GM03348 (cell line): Measurements from ENCODE around the gene ADIPOR2.

Experiments
- DNase-seq: peaks from one replicate; pipeline ENCODE4 v3.0.0; 2012; ENCODE audit warnings: low spot score

ADIPOR2 gene

DNA sequence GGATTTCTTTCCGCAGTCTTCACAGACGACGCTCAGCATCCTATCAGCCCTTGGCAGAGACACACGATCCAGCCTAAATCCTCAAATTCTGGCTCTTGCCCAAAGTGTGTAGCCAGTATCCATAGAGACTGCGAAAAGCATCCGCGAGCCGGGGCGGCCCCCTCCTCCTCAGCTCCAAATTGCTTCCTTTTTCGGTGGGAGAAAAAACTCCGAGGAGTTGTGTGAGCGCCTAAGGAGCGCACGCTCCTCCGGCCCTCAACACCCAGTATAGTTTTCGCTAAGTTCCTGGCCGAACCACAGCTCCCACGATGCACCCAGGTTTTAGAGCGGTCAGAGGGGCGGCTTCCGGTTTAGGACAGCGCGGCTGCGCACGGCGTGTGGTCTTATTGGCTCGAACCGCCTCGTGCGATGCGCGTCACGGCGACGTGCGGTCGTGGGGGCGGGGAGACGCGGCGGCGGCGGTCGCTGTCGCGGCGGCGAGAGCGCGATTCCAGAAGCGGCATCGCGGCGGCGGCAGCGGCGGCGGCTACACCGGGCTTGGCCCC lies at the start of gene ADIPOR2:
ADIPOR2 (plus strand) TSS at position 493 of the 545 bp plus-strand sequence. CDS start 63,274 bp downstream, outside the sequence.
- DNase-seq, result peak; percentile 98

DNA sequence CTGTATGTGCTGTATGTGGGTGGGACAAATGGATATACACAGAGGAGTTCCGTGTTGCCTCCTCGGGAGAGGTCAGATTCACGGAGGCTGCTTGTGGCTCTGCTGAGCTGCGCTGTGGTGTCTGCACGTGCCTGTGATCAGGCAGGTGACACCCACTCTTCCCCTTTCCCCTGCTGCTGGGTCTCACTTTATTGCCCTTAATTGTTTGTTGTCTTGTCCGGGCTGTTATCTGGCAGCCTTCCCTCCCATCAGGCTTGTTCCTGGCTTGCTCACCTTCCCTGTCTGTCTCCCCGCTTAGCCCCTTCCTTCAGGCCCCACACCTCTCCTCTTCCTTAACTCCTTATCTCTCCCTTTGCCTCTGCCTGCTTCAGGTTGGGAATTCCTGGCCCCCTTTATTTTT lies 48.4 kb upstream of the ADIPOR2 start:
- DNase-seq, result no peak

- no peak for DNase-seq
Measured at GRCh38 chr12:1643043-1643442, 47.8 kb upstream of the ADIPOR2 start.

GRCh38 chr12:1643905-1644533 lies 46.9 kb upstream of the ADIPOR2 start:
- no peak for DNase-seq

- DNase-seq, result peak; percentile 83
Measured at GRCh38 chr12:1644534-1645438, 46.1 kb upstream of the ADIPOR2 start.

DNA sequence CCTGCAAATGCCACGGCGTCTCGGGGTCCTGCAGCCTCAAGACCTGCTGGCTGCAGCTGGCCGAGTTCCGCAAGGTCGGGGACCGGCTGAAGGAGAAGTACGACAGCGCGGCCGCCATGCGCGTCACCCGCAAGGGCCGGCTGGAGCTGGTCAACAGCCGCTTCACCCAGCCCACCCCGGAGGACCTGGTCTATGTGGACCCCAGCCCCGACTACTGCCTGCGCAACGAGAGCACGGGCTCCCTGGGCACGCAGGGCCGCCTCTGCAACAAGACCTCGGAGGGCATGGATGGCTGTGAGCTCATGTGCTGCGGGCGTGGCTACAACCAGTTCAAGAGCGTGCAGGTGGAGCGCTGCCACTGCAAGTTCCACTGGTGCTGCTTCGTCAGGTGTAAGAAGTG lies 45.1 kb upstream of the ADIPOR2 start:
- no peak for DNase-seq

DNA sequence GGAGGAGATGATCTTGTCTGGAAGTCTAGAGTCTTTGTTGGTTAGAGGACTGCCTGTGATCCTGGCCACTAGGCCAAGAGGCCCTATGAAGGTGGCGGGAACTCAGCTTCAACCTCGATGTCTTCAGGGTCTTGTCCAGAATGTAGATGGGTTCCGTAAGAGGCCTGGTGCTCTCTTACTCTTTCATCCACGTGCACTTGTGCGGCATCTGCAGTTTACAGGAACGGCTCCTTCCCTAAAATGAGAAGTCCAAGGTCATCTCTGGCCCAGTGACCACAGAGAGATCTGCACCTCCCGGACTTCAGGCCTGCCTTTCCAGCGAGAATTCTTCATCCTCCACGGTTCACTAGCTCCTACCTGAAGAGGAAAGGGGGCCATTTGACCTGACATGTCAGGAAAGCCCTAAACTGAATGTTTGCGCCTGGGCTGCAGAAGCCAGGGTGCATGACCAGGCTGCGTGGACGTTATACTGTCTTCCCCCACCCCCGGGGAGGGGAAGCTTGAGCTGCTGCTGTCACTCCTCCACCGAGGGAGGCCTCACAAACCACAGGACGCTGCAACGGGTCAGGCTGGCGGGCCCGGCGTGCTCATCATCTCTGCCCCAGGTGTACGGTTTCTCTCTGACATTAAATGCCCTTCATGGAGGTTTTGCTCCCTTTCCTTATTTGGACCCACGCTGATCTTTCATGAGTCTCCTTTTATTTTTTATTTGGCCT lies 44.1 kb upstream of the ADIPOR2 start:
- DNase-seq, result no peak

DNA sequence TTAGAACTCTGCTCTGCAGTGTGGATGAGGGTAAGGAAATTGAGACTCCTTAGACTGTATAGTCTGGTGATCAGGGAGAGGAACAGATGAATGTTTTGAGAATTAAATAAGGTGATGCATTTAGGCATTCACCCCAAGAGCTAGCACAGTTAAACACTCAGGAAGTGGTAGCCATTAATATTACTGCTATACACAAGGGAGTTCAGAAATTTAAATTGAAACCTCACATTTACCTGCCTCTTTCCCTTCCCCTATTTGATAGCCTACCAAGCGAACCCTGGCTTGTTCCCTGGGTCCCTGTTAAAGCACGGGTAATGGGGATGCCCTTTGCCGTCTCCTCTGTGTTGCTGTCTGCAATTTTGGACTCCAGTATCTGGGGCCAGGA lies 43.6 kb upstream of the ADIPOR2 start:
- DNase-seq, result no peak

DNA sequence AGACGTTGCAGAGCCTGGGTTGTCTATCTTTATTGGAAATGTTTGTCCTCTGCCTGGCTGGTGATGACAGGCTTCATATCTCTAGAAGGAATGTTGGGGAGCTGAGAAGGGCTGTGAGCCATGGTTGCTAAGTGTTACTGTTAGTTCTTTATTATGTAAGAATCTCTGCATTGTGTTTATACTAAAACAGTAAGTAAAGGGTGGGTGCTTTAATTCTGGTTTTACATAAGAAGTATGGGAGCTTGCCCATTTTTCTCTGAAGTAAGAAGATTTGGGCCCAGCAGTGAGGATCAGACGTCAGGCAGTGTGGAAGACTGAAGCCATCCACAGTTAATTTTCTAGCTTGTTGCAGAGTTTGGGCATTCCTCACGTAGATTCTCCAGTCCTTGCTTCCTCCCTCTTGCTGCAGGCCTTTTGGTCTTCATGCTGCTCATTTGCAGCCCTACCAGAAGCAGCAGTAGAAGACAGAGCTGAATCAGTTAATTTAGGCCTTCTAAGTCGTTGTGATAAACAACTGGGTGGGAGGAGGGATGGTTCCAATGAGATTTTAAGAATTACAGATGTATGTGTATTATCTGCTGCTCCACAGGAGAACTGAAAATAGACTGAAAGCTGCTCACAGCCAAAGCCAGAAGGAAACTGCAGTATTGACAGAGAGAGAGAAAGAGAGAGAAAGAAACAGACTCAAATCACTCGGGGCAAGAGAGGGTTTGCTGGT lies 40.5 kb upstream of the ADIPOR2 start:
- DNase-seq, result peak; percentile 44

DNA sequence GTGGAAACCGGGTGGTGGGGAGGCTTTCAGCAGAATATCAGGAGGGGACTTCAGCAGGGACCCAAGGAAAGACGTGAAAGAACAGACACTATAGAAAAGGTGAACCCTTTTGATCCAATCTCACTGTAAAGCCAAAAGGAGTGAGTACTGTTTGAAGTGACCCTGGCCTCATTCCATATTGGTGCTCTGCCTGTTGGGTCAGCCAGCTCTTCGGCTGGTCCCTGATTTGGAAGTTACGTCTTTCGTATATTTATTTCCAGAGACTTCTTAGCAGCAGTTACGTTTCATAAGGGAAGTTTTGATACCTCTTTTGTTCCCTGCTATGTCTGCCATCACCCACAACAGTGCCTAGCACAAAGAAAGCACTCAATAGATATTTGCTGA lies 39.9 kb upstream of the ADIPOR2 start:
- no peak for DNase-seq

GRCh38 chr12:1651946-1652345 lies 38.9 kb upstream of the ADIPOR2 start:
- no peak for DNase-seq

GRCh38 chr12:1655225-1655788 lies 35.6 kb upstream of the ADIPOR2 start:
- no peak for DNase-seq

DNA sequence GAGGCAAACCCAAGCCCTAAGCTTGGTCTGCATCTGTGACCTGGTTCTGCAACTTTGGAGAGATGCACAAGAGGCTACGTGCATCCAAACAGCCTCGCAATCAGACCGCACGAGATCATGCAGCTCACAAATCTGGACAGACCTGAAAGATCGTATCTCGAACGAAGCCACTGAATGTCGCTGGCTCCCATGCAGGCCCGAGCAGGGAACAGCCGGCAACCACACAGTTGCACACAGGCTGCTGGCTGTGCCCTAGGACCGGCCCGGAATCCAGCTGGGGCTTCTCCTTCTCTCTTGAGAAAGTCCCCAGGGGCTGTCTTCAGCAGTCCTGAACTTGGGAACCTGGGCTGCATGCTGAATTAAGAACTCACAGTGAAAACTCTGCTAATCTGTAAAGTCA lies 34.0 kb upstream of the ADIPOR2 start:
- DNase-seq, result no peak

GRCh38 chr12:1657688-1658087 lies 33.2 kb upstream of the ADIPOR2 start:
- DNase-seq, result no peak

DNA sequence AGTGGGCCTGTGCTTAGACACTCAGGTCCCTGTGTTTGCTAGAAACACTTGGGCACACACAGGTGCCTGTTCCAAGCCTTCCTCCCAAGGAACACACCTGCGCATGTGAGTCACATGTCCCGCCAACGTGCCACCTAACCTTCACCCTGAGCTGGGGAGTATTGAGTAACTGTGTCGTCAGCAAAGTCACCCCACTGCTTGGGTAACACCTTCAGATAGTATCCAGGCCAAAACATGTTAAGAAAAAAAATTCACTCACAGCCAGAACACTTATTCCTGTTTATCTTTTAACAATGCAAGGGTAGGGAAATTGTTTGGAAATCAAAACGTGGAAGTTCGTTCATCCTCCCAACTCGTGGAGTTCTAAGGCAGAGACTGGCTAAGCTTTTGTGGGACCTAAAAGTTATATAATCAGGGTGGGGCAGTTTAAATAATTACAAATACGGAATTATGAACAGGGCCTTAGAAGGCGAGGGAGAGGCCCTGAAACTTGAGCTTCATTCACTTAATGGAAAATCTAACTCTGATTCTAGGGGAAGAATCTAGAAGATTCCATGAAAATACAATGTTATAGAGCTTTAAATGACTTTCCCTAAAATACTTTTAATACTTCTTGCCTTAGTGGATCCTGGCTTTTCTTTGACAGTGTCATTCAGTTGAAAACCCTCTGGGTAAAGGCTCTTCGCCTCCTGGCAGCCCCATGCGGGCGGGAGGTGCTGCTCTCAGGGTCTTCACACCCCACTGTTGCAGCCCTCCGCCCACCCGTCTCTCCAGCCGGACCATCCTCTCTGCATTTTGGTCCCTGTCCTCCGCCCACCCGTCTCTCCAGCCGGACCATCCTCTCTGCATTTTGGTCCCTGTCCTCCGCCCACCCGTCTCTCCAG lies 30.3 kb upstream of the ADIPOR2 start:
- no peak for DNase-seq

- peak; percentile 96 for DNase-seq
Measured at GRCh38 chr12:1661553-1662335, 29.1 kb upstream of the ADIPOR2 start.

- DNase-seq, result peak; percentile 22
Measured at GRCh38 chr12:1662761-1663439, 28.0 kb upstream of the ADIPOR2 start.

DNA sequence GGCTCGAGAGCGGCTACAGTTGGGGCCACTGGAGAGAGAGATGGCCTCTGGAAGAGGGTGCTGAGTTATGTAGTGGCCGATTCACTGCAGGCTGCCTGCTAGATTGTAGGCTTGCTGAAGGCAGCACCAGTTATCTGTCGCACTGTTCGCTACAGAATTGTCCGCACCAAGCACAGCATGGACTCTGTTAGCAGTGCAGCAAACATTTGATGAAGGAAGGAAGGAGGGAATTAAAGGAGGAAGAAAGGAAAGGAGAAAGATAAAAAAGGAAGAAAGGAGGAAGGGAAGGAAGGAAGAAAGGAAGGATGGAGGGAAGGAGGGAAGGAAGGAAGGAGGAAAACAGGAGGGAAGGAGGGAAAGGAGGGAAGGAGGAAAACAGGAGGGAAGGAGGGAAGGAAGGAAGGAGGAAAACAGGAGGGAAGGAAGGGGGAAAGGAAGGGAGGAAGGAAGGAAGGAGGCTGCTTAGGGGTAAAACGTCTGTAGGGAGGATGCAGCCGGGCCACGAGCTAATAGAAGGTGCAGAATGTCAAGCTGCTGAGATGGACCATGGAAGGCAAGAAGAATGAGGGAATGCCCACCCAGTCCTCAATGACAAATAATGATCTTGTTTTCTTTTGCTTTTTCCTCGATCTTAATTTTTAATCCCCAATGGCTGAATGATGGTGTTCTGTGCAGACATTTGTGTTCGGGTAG lies 27.3 kb upstream of the ADIPOR2 start:
- DNase-seq, result no peak

GRCh38 chr12:1665366-1665765 lies 25.5 kb upstream of the ADIPOR2 start:
- no peak for DNase-seq
